Measurements from ENCODE around the gene ZSCAN21. TPM values are rescaled to one million over a fixed set of nuclear protein-coding genes. Genes with fewer than 3 reads are reported as not detected.

Gene ZSCAN21
- total RNA-seq, 2 experiments from 2014 or later, result 9.8 to 10.1 TPM

DNA sequence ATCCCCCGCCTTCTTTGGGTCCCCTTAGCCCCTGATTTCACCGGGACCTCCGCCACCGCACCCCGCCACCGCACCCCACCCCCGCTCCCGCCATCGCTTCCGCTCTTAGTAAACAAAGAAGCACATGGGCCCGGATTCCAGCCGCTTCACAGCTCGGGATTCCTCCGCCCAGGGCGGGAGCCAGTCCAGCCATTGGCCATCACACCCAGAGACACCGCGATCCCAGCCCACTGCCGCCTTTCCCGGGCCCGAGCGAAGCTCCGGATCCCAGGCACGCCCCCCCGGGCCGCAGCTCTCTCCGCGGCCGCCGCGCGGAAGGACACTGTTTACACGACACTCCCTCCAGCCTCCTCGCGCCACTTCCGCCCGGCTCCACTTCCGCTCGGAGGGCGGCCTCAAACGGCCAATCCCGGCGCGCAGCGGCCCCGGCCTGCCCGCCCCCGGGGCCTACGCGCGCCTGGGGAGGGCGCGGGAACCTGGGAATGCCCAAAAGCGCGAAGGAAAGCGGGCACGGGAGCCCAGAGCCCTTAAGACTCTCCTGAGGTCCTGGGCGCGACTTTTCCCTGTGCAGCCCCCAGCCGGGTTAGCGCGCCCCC is 50.9 kb downstream of the ZSCAN21 start:
- Mint-ChIP-seq H3K36me3 (peaks cover 35% of the 10 kb centered on the region), H3K27ac (peak overlapping the region; percentile 89), H3K9me3 (no peaks in the 10 kb centered on the region), H3K27me3 (no peaks in the 10 kb centered on the region), H3K4me3 (peak overlapping the region; percentile 93), H3K4me1 (peaks cover 36% of the 10 kb centered on the region)
- peak; percentile 74 for ATAC-seq (ENCODE audit: low read depth)
- peak; percentile 95 for DNase-seq
- POLR2A ChIA-PET, result interaction anchor here (0.7 to 5.1 kb wide), 21 partner anchors 8 to 691 kb away, joined by 3 to 89 read pairs (median 6); partner anchors contain the start of genes BUD31, CNPY4, COPS6 and GNB2

DNA sequence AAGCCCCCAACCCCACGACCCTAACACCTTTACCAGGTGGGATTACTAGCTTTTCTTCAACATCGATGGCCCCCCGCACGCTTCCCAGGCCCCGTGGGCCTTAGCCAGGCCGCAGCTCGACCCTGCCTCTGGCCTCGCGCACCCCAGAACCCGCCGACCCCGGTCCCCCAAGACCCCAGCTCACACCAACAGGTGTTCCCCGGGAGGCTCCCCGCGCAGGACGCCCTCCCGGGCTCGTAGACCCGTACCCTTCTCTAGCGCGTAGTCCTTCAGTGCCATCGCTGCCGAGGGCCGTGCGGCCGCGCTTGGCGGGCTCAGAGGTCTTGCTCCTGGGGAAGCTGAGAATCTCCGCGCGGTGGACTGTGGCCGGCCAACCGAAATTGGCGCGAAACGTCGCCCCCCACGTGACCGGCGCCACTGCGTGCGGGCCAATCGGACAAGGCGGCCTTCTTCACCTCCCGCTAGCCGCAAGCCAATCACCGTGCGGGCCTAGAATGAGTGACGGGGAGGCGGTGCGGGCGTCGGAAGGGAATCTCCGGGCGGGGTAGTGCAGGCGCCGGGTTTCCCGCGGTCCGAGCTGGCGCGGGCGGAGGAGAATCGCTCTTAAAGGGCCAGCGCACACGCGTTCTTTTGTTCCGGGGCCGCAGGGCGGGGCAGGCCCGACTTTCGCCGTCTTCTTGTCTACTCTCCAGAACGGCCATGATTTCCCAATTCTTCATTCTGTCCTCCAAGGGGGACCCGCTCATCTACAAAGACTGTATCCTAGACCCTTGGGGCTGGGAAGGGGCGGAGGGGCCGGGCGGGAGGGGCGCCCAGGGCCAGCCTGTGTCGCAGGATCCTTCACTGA is 51.7 kb downstream of the ZSCAN21 start, which contains the start of the genes AP4M1 and MCM7:
Gene AP4M1 (plus strand): TSS at position 628 of the 847 bp plus-strand sequence. CDS start 72 bp downstream, at position 700.
Gene MCM7 (minus strand): TSS at position 382 of the 847 bp plus-strand sequence. CDS start 103 bp downstream, at position 279.
- ATAC-seq (ENCODE audit: low read depth), result peak; percentile 87
- peak within 1 kb of the TSS; percentile 93 for H3K4me3 Mint-ChIP-seq
- DNase-seq, result peak; percentile 96
- H3K27ac Mint-ChIP-seq, result peak within 1 kb of the TSS; percentile 89
- POLR2A ChIA-PET, result interaction anchor here (0.6 to 5.1 kb wide), 29 partner anchors 9 to 692 kb away, joined by 3 to 89 read pairs (median 5); partner anchors contain the start of genes BUD31, CNPY4, COPS6 and LAMTOR4
- H3K9me3 Mint-ChIP-seq, result no peaks in the 10 kb centered on the region
- H3K4me1 Mint-ChIP-seq, result peaks cover 31% of the 10 kb centered on the region
- H3K27me3 Mint-ChIP-seq, result no peaks in the 10 kb centered on the region
- peaks cover 33% of the 10 kb centered on the region for H3K36me3 Mint-ChIP-seq

DNA sequence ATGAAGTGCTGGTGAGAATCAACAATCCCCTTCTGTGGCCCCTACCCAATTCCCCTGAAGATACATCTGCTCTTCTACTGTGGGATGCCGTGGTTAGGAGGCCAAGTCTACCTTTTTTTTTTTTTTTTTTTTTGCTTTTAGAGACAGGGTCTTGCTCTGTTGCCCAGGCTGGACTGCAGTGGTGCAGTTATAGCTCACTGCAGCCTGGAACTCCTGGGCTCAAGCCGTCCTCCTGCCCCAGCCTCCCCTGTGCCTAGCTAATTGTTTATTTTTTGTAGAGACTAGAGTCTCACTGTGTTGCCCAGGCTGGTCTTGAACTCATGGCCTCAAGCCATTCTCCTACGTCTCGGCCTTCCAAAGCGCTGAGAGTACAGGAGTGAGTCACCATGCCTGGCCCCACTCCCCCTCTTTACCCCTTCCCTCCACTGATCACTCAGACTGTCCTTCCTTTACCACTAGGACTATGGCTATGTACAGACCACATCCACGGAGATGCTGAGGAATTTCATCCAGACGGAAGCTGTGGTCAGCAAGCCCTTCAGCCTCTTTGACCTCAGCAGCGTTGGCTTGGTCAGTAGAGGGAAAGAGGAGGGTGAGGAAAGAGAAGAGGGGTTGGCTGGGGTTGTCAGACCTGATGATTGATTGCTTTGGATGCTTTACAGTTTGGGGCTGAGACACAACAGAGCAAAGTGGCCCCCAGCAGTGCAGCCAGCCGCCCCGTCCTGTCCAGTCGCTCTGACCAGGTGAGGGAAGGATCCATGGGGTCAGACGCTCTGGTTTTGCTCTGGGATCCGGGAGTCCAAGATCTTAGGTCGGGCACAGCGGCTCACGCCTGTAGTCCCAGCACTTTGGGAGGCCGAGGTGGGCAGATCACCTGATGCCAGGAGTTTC is 53.6 kb downstream of the ZSCAN21 start:
- POLR2A ChIA-PET, result interaction anchor here (0.7 to 5.1 kb wide), 6 partner anchors 10 to 119 kb away, joined by 3 to 89 read pairs (median 20); partner anchors contain the start of genes CNPY4, COPS6 and MBLAC1
- no peak for DNase-seq
- no peaks in the 10 kb centered on the region for H3K27me3 Mint-ChIP-seq
- peak overlapping the region; percentile 93 for H3K4me3 Mint-ChIP-seq
- H3K4me1 Mint-ChIP-seq, result peaks cover 26% of the 10 kb centered on the region
- H3K9me3 Mint-ChIP-seq, result no peaks in the 10 kb centered on the region
- ATAC-seq (ENCODE audit: low read depth), result no peak
- H3K27ac Mint-ChIP-seq, result peak overlapping the region; percentile 11
- peaks cover 22% of the 10 kb centered on the region for H3K36me3 Mint-ChIP-seq

DNA sequence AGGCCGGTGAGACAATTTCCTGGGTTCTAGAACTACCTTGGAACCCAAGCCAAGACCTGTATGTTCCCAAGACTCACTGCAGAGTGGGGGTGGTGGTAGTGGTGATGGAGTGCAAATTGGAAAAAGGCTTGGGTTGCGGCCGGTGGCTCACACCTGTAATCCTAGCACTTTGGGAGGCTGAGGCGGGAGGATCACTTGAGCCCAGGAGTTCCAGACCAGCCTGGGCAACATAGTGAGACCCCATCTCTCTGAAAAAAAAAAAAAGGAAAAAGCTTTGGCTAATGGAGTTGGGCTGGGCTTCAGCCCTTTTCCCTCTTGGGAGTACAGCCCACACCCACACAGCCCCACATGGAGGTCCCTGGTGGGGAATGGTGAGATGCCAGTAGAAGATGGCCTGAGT is 56.0 kb downstream of the ZSCAN21 start:
- H3K9me3 Mint-ChIP-seq, result no peaks in the 10 kb centered on the region
- ATAC-seq (ENCODE audit: low read depth) (no peak), DNase-seq (no peak)
- no peak overlapping the region for H3K4me3 Mint-ChIP-seq
- POLR2A ChIA-PET, result no interaction called here
- no peak overlapping the region for H3K27ac Mint-ChIP-seq
- peaks cover 11% of the 10 kb centered on the region for H3K36me3 Mint-ChIP-seq
- H3K27me3 Mint-ChIP-seq, result no peaks in the 10 kb centered on the region
- H3K4me1 Mint-ChIP-seq, result peaks cover 6% of the 10 kb centered on the region

DNA sequence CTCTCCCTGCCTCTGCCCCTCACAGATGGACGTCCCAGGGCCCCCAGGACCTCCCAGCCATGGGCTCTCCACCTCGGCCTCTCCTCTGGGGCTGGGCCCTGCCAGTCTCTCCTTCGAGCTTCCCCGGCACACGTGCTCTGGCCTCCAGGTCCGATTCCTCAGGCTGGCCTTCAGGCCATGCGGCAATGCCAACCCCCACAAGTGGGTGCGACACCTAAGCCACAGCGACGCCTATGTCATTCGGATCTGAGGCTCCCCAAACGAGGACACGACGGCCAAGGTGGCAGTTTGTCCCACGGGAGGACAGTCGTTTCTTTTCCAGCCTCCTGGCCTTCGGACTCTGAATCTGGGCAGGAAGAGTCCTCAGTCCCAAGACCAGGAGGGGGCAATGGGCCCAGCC is 57.1 kb downstream of the ZSCAN21 start:
- H3K9me3 Mint-ChIP-seq, result no peaks in the 10 kb centered on the region
- POLR2A ChIA-PET, result interaction anchor here (0.8 kb wide), 1 partner anchor 42 kb away, joined by 3 read pairs; the partner anchor contains the start of gene LAMTOR4
- DNase-seq (no peak), ATAC-seq (ENCODE audit: low read depth) (no peak)
- H3K36me3 Mint-ChIP-seq, result peaks cover 16% of the 10 kb centered on the region
- peaks cover 6% of the 10 kb centered on the region for H3K4me1 Mint-ChIP-seq
- H3K27ac Mint-ChIP-seq, result no peak overlapping the region
- no peaks in the 10 kb centered on the region for H3K27me3 Mint-ChIP-seq
- no peak overlapping the region for H3K4me3 Mint-ChIP-seq

DNA sequence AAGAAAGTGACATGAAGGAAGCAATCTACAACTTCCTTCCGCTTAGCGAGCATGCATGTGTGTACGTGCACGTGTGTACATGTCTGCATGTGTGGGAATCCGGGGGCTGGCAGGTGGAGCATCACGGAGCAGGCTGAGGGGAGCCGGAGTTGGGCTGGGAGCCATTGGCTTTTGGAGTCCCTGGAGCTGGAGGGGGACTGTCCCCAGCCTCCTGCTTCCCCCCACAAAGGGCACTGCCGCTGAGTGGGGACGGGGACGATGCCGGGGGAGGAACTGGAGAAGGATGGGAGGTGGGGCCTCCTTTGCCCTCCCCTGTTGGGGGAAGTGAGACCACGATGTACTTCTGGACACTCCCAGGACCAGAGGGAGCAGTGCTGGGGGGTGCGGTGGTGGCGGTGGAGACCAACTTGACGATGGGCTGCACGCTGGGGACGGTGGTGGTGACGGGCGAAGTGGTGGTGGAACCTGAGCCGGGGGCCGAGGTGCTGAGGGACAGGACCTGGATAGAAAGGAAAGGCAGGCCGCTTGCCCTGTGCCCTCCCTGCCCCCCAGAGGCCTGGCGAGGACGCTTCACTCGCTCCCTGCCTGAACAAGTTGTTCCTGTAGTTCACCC is 57.7 kb downstream of the ZSCAN21 start:
- no peak overlapping the region for H3K4me3 Mint-ChIP-seq
- H3K4me1 Mint-ChIP-seq, result peaks cover 6% of the 10 kb centered on the region
- no peaks in the 10 kb centered on the region for H3K9me3 Mint-ChIP-seq
- POLR2A ChIA-PET, result interaction anchor here (0.9 kb wide), 1 partner anchor 12 kb away, joined by 3 read pairs; the partner anchor contains the start of gene CNPY4
- no peaks in the 10 kb centered on the region for H3K27me3 Mint-ChIP-seq
- DNase-seq (no peak), ATAC-seq (ENCODE audit: low read depth) (no peak)
- peaks cover 16% of the 10 kb centered on the region for H3K36me3 Mint-ChIP-seq
- no peak overlapping the region for H3K27ac Mint-ChIP-seq

- no peak for DNase-seq
- POLR2A ChIA-PET, result interaction anchor here (0.6 to 0.9 kb wide), 2 partner anchors 12 to 79 kb away, joined by 3 to 6 read pairs; partner anchors contain the start of gene CNPY4
- peaks cover 1% of the 10 kb centered on the region for H3K4me1 Mint-ChIP-seq
- H3K4me3 Mint-ChIP-seq, result no peak overlapping the region
- peaks cover 16% of the 10 kb centered on the region for H3K36me3 Mint-ChIP-seq
- no peak overlapping the region for H3K27ac Mint-ChIP-seq
- no peaks in the 10 kb centered on the region for H3K9me3 Mint-ChIP-seq
- H3K27me3 Mint-ChIP-seq, result no peaks in the 10 kb centered on the region
- no peak for ATAC-seq (ENCODE audit: low read depth)
Measured at GRCh38 chr7:100107890-100108289, 58.3 kb downstream of the ZSCAN21 start.

DNA sequence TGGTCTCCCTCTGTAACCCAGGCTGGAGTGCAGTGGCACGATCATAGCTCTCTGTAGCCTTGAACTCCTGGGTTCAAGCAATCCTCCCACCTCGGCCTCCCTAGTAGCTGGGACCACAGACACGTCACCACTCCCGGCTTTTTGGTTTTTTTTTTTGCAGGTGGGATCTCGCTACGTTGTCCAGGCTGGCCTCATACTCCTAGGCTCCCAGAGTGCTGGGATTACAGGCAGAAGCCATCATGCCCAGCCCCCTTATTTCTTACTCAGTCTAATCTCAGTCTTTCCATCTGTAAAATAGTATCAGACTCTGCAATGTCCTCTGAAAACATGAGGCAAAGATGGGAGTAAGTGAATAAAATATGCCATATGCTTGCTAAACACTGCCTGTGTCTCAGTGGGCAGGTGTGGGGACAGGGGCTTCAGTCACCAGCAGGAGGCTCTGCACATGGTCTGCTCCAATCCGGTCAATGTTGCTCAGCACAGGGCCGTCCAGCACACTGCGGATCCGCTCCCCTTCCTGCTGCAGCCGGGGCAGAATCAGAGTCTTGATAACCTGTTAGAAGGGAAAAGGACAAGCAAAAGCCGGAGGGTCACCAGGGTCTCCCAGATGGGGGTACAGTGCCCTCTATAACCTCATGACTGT is 60.1 kb downstream of the ZSCAN21 start:
- Mint-ChIP-seq H3K36me3 (peaks cover 18% of the 10 kb centered on the region), H3K27ac (no peak overlapping the region), H3K27me3 (no peaks in the 10 kb centered on the region), H3K9me3 (no peaks in the 10 kb centered on the region), H3K4me3 (no peak overlapping the region), H3K4me1 (no peaks in the 10 kb centered on the region)
- no peak for DNase-seq
- ATAC-seq (ENCODE audit: low read depth), result no peak
- POLR2A ChIA-PET, result interaction anchor here (0.6 kb wide), 1 partner anchor 258 kb away, joined by 8 read pairs; no protein-coding TSS in a partner anchor

DNA sequence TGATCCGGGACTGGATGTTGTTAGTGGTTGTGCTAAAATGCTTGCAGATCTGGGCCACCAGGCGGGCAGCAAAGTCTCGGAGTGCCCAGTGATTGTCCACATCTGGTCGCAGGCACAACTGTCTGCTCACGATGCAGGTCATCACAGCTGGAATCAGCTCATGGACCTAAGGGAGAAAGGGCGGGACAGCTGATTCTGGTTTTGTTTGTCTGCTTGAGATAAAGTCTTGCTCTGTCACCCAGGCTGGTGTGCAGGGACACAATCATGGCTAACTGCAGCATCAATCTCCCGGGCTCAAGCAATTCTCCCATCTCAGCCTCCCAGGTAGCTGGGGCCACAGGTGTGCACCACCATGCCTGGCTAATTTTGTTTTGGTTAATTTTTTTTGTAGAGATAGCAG is 61.6 kb downstream of the ZSCAN21 start:
- DNase-seq (no peak), ATAC-seq (ENCODE audit: low read depth) (no peak)
- Mint-ChIP-seq H3K4me3 (no peak overlapping the region), H3K9me3 (no peaks in the 10 kb centered on the region), H3K36me3 (peaks cover 19% of the 10 kb centered on the region), H3K4me1 (peaks cover 2% of the 10 kb centered on the region), H3K27ac (no peak overlapping the region), H3K27me3 (no peaks in the 10 kb centered on the region)
- POLR2A ChIA-PET, result no interaction called here

DNA sequence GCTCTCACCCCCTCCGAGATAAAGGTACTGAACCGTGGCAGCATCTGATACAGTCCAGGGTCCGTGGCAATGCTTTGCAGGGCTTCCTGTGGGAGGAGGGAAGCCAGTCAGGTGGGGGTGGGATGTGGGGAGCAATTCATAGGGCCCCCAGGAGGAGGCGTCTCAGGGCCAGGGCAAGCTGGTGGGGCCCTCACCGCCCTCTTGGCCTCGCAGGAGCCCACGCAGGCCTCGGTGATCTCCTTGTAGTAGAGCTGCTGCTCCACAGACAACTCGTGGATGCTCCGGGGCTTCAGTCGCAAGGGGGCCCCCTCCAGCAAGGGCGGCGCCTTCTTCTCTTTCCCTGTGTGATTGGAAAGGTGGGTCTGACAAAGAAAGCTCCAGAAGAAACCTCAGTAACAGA is 62.3 kb downstream of the ZSCAN21 start:
- H3K4me3 Mint-ChIP-seq, result no peak overlapping the region

More for the DNA sequence above, 62.3 kb downstream of the ZSCAN21 start:
- DNase-seq (no peak), ATAC-seq (ENCODE audit: low read depth) (no peak)
- peaks cover 22% of the 10 kb centered on the region for H3K36me3 Mint-ChIP-seq
- peaks cover 4% of the 10 kb centered on the region for H3K4me1 Mint-ChIP-seq
- no peaks in the 10 kb centered on the region for H3K27me3 Mint-ChIP-seq
- no peak overlapping the region for H3K27ac Mint-ChIP-seq
- POLR2A ChIA-PET, result no interaction called here
- H3K9me3 Mint-ChIP-seq, result no peaks in the 10 kb centered on the region
